SK-N-MC (cell line): ENCODE results near the gene KCNS3.

ENCODE experiments used
- EZH2 ChIP-seq: fragments of 200-600 bp; sonication (generic); IDR thresholded peaks from one replicate; pipeline ENCODE4 v1.6.1; 2017; ENCODE audit warnings: antibody characterized with exemption
- FOXP2 ChIP-seq: optimal IDR thresholded peaks from 2 replicates; pipeline ENCODE3; 2011; ENCODE audit warnings: mild to moderate bottlenecking, moderate library complexity; ENCODE audit not compliant: insufficient read depth; ENCODE audit errors: extremely low read length, control extremely low read depth
- POLR2AphosphoS5 ChIP-seq: IDR thresholded peaks from 2 replicates; pipeline ENCODE4 v1.6.1; 2012; ENCODE audit warnings: mild to moderate bottlenecking, low read depth, low read length, borderline replicate concordance

- TF ChIP-seq FOXP2 (no peak), POLR2AphosphoS5 (no peak), EZH2 (no peak)
These were observed 21.4 kb downstream of the KCNS3 start for GRCh38 chr2:17899871-17900270.
